Measurements from ENCODE around the gene DECR2. TPM values are rescaled to one million over a fixed set of nuclear protein-coding genes. Genes with fewer than 3 reads are reported as not detected.

The DECR2 gene
- total and polyA plus RNA-seq, 9 of the 15 experiments (the other 6 are each of a cell fraction or from before 2014, with no cell fraction given), result 1.0 to 31.9 (median 10.3) TPM

GRCh38 chr16:386641-387156 lies 15.0 kb upstream of the DECR2 start (continued):
- peak; percentile 19; the same call in 1 of the 2 replicates for TF ChIP-seq CXXC5 (CRISPR knock-in tag; IDR thresholded peaks at IDR 0.05)
- TF ChIP-seq, protein P1, sequence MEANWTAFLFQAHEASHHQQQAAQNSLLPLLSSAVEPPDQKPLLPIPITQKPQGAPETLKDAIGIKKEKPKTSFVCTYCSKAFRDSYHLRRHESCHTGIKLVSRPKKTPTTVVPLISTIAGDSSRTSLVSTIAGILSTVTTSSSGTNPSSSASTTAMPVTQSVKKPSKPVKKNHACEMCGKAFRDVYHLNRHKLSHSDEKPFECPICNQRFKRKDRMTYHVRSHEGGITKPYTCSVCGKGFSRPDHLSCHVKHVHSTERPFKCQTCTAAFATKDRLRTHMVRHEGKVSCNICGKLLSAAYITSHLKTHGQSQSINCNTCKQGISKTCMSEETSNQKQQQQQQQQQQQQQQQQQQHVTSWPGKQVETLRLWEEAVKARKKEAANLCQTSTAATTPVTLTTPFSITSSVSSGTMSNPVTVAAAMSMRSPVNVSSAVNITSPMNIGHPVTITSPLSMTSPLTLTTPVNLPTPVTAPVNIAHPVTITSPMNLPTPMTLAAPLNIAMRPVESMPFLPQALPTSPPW (CRISPR knock-in tag; IDR thresholded peaks at IDR 0.05), result 0 out of 2 replicates have a peak, but pooled peaks have one; percentile 25
- TF ChIP-seq, protein P2, sequence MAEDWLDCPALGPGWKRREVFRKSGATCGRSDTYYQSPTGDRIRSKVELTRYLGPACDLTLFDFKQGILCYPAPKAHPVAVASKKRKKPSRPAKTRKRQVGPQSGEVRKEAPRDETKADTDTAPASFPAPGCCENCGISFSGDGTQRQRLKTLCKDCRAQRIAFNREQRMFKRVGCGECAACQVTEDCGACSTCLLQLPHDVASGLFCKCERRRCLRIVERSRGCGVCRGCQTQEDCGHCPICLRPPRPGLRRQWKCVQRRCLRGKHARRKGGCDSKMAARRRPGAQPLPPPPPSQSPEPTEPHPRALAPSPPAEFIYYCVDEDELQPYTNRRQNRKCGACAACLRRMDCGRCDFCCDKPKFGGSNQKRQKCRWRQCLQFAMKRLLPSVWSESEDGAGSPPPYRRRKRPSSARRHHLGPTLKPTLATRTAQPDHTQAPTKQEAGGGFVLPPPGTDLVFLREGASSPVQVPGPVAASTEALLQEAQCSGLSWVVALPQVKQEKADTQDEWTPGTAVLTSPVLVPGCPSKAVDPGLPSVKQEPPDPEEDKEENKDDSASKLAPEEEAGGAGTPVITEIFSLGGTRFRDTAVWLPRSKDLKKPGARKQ (CRISPR knock-in tag; IDR thresholded peaks at IDR 0.05), result 0 out of 2 replicates have a peak, but pooled peaks have one; percentile 71
- TF ChIP-seq YY1 (IDR thresholded peaks at IDR 0.05; ENCODE audit: borderline replicate concordance in 1 of 3, control insufficient read depth in 1 of 3, extremely low read depth in 1 of 3, insufficient read depth in 3 of 3, insufficient read length in 1 of 3, insufficient replicate concordance in 2 of 3, low read depth in 1 of 3, low read length in 2 of 3), result peak in 1 of 3 experiments; percentile 57
- no peak for TF ChIP-seq RFX5 (IDR thresholded peaks at IDR 0.05; ENCODE audit: low read depth, low read length)
- no peak for TF ChIP-seq HLTF (IDR thresholded peaks at IDR 0.05)
- peak in 1 of 2 experiments; percentile 74; a peak in 2 of 4 replicates for TF ChIP-seq MLLT1 (IDR thresholded peaks at IDR 0.05)
- TF ChIP-seq TAF1 (IDR thresholded peaks at IDR 0.05; ENCODE audit: control insufficient read depth, extremely low read depth, insufficient read depth, low read length, severe bottlenecking), result peak; percentile 24
- TF ChIP-seq, protein P3, sequence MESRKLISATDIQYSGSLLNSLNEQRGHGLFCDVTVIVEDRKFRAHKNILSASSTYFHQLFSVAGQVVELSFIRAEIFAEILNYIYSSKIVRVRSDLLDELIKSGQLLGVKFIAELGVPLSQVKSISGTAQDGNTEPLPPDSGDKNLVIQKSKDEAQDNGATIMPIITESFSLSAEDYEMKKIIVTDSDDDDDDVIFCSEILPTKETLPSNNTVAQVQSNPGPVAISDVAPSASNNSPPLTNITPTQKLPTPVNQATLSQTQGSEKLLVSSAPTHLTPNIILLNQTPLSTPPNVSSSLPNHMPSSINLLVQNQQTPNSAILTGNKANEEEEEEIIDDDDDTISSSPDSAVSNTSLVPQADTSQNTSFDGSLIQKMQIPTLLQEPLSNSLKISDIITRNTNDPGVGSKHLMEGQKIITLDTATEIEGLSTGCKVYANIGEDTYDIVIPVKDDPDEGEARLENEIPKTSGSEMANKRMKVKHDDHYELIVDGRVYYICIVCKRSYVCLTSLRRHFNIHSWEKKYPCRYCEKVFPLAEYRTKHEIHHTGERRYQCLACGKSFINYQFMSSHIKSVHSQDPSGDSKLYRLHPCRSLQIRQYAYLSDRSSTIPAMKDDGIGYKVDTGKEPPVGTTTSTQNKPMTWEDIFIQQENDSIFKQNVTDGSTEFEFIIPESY (CRISPR knock-in tag; IDR thresholded peaks at IDR 0.05), result peak; percentile 70; the same call in 1 of the 2 replicates

All from K562 (cell line).